Esophagus mucosa (tissue), 1 donor: ENCODE data around the gene ZNF738. TPM values are rescaled to one million over a fixed set of nuclear protein-coding genes. Genes with fewer than 3 reads are reported as not detected.

Experiments used
- ATAC-seq: fragments of 200-7000 bp; cut with Tn5 transposase; one replicate; pipeline ENCODE4 v1.9.1; 2020
- total RNA-seq: library from RNA; stranded (reverse); gene quantifications from one replicate; pipeline ENCODE4 v1.2.4, GENCODE V29; 2023
- donor health status: DM: yes; HTN: yes; CAD: no.

The ZNF738 gene
- total RNA-seq, 1 donor from 2014 or later, result 3.6 TPM

- no peak for ATAC-seq
These were observed 64.5 kb downstream of the ZNF738 start for GRCh38 chr19:21423057-21424041.

Other genes starting within 250 kb of the ZNF738 start
- gene ZNF431, start 217.0 kb upstream of the ZNF738 start, total RNA-seq, result 21.2 TPM
- gene ZNF708, start 29.6 kb upstream of the ZNF738 start, total RNA-seq, result 4.5 TPM
- 5.5 TPM for gene ZNF493, start 38.1 kb downstream of the ZNF738 start, total RNA-seq
- gene ZNF429, start 146.6 kb downstream of the ZNF738 start, total RNA-seq, result 5.3 TPM